ENCODE data around the gene TGFBR2.

DNA sequence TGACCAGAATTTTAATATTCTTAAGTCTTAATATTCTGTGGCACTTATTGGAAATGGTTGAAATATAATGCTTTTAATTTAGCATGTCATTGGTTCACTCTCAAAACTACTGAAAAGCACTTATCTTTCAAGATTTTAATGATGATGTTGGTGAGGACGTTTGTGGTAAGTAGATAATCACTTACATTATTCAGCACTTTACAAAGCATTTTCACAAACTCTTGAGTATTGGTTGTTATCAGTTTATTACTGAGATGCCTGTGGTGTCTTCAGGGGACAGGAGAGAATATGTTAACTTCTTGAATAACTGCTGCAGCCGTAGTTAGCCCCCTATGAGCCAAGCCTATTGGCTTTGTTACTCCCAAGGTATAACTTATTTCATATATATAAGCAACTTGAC is 15.2 kb downstream of the TGFBR2 start:
- TF ChIP-seq FOXP2 (optimal IDR thresholded peaks at IDR 0.05; ENCODE audit: borderline replicate concordance, extremely low read depth, extremely low read length, insufficient read depth) (no peak), POLR2AphosphoS5 (IDR thresholded peaks at IDR 0.05; ENCODE audit: low read depth, low read length) (no peak), TAF1 (IDR thresholded peaks at IDR 0.05; ENCODE audit: borderline replicate concordance, insufficient read depth, low read length) (no peak), SIN3A (IDR thresholded peaks at IDR 0.05; ENCODE audit: borderline replicate concordance, insufficient read depth, low read length) (no peak)
- TF ChIP-seq, protein P1, sequence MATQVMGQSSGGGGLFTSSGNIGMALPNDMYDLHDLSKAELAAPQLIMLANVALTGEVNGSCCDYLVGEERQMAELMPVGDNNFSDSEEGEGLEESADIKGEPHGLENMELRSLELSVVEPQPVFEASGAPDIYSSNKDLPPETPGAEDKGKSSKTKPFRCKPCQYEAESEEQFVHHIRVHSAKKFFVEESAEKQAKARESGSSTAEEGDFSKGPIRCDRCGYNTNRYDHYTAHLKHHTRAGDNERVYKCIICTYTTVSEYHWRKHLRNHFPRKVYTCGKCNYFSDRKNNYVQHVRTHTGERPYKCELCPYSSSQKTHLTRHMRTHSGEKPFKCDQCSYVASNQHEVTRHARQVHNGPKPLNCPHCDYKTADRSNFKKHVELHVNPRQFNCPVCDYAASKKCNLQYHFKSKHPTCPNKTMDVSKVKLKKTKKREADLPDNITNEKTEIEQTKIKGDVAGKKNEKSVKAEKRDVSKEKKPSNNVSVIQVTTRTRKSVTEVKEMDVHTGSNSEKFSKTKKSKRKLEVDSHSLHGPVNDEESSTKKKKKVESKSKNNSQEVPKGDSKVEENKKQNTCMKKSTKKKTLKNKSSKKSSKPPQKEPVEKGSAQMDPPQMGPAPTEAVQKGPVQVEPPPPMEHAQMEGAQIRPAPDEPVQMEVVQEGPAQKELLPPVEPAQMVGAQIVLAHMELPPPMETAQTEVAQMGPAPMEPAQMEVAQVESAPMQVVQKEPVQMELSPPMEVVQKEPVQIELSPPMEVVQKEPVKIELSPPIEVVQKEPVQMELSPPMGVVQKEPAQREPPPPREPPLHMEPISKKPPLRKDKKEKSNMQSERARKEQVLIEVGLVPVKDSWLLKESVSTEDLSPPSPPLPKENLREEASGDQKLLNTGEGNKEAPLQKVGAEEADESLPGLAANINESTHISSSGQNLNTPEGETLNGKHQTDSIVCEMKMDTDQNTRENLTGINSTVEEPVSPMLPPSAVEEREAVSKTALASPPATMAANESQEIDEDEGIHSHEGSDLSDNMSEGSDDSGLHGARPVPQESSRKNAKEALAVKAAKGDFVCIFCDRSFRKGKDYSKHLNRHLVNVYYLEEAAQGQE (IDR thresholded peaks at IDR 0.05; ENCODE audit: insufficient read depth in 1 of 2, low read depth in 2 of 2, low read length in 2 of 2), result no peak

Data from PFSK-1 (cell line).